ENCODE measurements around the gene NRAS.
"Not testable (repeated sequence)": the region's sequence is repeated elsewhere in the genome, so short reads cannot be mapped to it uniquely, and the experiment has no call there.

Gene NRAS

DNA sequence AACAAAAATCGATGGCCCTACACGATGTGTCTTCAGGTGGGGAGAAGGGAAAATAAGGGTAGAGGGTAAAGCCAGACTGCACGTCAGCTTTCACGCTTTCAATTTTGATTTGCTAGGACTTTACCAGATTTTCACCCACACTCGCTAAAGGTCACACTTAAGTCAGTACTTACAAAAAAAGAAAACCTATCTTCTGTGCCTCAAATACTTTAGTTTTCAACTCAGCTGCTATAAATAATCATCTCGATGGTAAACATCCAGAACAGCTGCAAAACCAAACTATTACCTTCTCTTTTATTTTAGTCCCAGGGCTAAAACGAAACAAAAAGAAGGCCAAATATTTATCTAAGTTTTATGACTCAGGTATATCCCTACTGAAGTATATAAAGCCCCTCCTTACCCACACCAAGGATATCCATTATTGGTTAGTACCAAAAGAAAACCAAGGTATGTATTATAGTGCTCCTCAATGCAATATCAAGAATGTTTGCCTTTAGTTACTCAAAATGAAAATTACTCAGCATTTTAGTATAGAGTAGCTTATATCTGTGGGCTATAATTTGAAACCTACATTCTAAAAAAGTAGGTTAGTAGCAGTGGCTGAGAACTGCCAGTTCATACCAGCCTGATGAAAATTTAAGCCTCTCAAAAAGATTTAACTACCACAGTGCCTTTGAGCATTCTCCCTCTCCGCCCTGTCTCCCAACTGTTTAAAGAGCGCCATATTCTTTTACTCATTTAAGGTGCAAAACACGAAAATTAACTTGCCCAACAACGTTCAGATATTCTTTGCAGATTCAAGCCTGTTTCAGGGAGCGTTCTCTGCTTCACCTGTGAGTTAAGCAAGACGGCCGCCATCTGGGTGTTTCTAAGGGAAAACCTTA lies 39.7 kb upstream of the NRAS start:
- no peaks in the 10 kb centered on the region for H3K27me3 ChIP-seq (replicated peaks)
- TF ChIP-seq CTCF (IDR thresholded peaks at IDR 0.05; ENCODE audit: low read depth, low read length, missing control alignments) = no peak
- peaks cover 2% of the 10 kb centered on the region for H3K36me3 ChIP-seq (replicated peaks)
- in situ Hi-C loops (cut with HindIII; ENCODE audit: low pct_ligation_motif_present, low sequenced_read_pairs) = no loop called here
- DNase-seq = no peak
- H3K27ac ChIP-seq = peak overlapping the region; percentile 99
- H3K4me3 ChIP-seq (ENCODE audit: low read depth, low read length) = peak overlapping the region; percentile 100

GRCh38 chr1:114755006-114755931 lies 38.7 kb upstream of the NRAS start:
- Histone ChIP-seq H3K4me3 (ENCODE audit: low read depth, low read length) (no peak overlapping the region), H3K27ac (no peak overlapping the region), H3K27me3 (replicated peaks) (no peaks in the 10 kb centered on the region), H3K36me3 (replicated peaks) (peaks cover 2% of the 10 kb centered on the region)
- in situ Hi-C loops (cut with HindIII; ENCODE audit: low pct_ligation_motif_present, low sequenced_read_pairs) = no loop called here
- TF ChIP-seq CTCF (IDR thresholded peaks at IDR 0.05; ENCODE audit: low read depth, low read length, missing control alignments) = no peak
- DNase-seq = no peak

- DNase-seq; H3K27ac ChIP-seq; H3K4me3 ChIP-seq (ENCODE audit: low read depth, low read length); H3K27me3 ChIP-seq (replicated peaks); in situ Hi-C loops (cut with HindIII; ENCODE audit: low pct_ligation_motif_present, low sequenced_read_pairs): not testable (repeated sequence)
- peaks cover 17% of the 10 kb centered on the region for H3K36me3 ChIP-seq (replicated peaks)
Measured at GRCh38 chr1:114753702-114754101, 37.1 kb upstream of the NRAS start.

DNA sequence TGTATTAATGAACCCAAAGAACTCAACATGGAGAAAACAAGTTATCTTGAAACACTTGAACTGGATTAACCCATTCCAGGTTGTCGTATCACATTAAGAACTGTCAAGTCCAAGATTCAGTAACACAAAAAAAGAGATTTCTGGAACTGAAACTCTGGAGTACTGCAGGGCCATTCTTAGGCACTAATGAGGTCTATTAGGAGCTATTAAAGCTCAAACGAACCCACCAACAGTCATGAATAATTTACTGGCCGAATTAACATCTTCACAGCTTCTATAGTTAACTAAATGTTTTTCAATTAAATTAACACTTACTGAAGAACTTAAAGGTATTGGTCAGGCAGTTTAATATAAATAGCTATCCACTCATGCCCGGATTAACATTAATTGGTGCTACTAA lies 36.6 kb upstream of the NRAS start:
- in situ Hi-C loops (cut with HindIII; ENCODE audit: low pct_ligation_motif_present, low sequenced_read_pairs) = no loop called here
- TF ChIP-seq CTCF (IDR thresholded peaks at IDR 0.05; ENCODE audit: low read depth, low read length, missing control alignments) = no peak
- no peak overlapping the region for H3K4me3 ChIP-seq (ENCODE audit: low read depth, low read length)
- no peaks in the 10 kb centered on the region for H3K27me3 ChIP-seq (replicated peaks)
- no peak overlapping the region for H3K27ac ChIP-seq
- peaks cover 19% of the 10 kb centered on the region for H3K36me3 ChIP-seq (replicated peaks)
- no peak for DNase-seq

- H3K27ac ChIP-seq = no peak overlapping the region
- TF ChIP-seq CTCF (IDR thresholded peaks at IDR 0.05; ENCODE audit: low read depth, low read length, missing control alignments) = no peak
- H3K27me3 ChIP-seq (replicated peaks) = no peaks in the 10 kb centered on the region
- peaks cover 32% of the 10 kb centered on the region for H3K36me3 ChIP-seq (replicated peaks)
- DNase-seq = no peak
- in situ Hi-C loops (cut with HindIII; ENCODE audit: low pct_ligation_motif_present, low sequenced_read_pairs) = no loop called here
- H3K4me3 ChIP-seq (ENCODE audit: low read depth, low read length) = no peak overlapping the region
Measured at GRCh38 chr1:114750780-114751179, 34.2 kb upstream of the NRAS start.

GRCh38 chr1:114749835-114750234 lies 33.3 kb upstream of the NRAS start:
- TF ChIP-seq CTCF (IDR thresholded peaks at IDR 0.05; ENCODE audit: low read depth, low read length, missing control alignments) = no peak
- in situ Hi-C loops (cut with HindIII; ENCODE audit: low pct_ligation_motif_present, low sequenced_read_pairs) = no loop called here
- Histone ChIP-seq H3K4me3 (ENCODE audit: low read depth, low read length) (no peak overlapping the region), H3K27ac (no peak overlapping the region), H3K36me3 (replicated peaks) (peaks cover 33% of the 10 kb centered on the region), H3K27me3 (replicated peaks) (no peaks in the 10 kb centered on the region)
- no peak for DNase-seq

Data from brain microvascular endothelial cell (primary cell).